ENCODE data around the gene PRKAG3.

The PRKAG3 gene

DNA sequence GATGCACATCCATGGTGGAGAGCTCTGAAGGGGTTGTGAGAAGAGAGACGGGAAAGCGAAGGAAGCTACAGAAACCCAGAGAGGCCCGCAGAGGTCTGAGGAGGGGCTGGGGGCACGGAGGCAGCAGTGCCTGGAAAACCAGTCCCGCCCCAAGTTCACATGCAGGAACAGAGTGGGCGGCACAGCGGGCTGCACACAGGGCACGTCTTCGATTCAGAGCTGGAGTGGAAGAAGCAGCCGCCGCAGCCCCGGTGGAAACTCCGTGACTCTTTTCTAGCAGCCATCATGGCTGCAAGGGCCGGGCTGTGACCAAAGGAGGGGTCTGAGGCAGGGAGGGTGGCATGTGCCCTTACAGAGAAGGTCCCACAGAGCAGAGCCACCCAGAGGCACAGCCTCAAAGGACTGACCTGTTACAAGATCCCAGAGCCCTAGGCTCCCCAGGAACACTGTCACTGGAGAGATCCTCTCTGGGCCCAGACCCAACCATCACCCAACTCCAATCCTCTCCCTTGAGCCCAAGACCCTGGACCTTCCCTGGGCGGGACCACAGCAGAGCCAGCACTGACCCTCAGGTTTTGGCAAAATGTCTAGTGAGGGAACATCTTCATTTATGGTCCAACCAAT, 10.7 kb downstream of the PRKAG3 start:
- Histone ChIP-seq H3K27me3 (ENCODE audit: insufficient read depth, poor library complexity, severe bottlenecking) (no peaks in the 10 kb centered on the region), H3K4me3 (replicated peaks; ENCODE audit: insufficient read depth, low read length) (no peak overlapping the region), H3K27ac (replicated peaks) (no peak overlapping the region)
- no peak for DNase-seq (ENCODE audit: low read depth in 1 of 2, low spot score in 1 of 2)
- TF ChIP-seq GABPA (IDR thresholded peaks at IDR 0.05; ENCODE audit: low read depth) (no peak), SPI1 (IDR thresholded peaks at IDR 0.05; ENCODE audit: borderline replicate concordance, low read depth) (no peak), POLR2AphosphoS5 (IDR thresholded peaks at IDR 0.05; ENCODE audit: low read depth) (no peak)
- TF ChIP-seq, protein P1, sequence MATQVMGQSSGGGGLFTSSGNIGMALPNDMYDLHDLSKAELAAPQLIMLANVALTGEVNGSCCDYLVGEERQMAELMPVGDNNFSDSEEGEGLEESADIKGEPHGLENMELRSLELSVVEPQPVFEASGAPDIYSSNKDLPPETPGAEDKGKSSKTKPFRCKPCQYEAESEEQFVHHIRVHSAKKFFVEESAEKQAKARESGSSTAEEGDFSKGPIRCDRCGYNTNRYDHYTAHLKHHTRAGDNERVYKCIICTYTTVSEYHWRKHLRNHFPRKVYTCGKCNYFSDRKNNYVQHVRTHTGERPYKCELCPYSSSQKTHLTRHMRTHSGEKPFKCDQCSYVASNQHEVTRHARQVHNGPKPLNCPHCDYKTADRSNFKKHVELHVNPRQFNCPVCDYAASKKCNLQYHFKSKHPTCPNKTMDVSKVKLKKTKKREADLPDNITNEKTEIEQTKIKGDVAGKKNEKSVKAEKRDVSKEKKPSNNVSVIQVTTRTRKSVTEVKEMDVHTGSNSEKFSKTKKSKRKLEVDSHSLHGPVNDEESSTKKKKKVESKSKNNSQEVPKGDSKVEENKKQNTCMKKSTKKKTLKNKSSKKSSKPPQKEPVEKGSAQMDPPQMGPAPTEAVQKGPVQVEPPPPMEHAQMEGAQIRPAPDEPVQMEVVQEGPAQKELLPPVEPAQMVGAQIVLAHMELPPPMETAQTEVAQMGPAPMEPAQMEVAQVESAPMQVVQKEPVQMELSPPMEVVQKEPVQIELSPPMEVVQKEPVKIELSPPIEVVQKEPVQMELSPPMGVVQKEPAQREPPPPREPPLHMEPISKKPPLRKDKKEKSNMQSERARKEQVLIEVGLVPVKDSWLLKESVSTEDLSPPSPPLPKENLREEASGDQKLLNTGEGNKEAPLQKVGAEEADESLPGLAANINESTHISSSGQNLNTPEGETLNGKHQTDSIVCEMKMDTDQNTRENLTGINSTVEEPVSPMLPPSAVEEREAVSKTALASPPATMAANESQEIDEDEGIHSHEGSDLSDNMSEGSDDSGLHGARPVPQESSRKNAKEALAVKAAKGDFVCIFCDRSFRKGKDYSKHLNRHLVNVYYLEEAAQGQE (IDR thresholded peaks at IDR 0.05; ENCODE audit: insufficient replicate concordance, low read depth): no peak
- TF ChIP-seq, protein P2, sequence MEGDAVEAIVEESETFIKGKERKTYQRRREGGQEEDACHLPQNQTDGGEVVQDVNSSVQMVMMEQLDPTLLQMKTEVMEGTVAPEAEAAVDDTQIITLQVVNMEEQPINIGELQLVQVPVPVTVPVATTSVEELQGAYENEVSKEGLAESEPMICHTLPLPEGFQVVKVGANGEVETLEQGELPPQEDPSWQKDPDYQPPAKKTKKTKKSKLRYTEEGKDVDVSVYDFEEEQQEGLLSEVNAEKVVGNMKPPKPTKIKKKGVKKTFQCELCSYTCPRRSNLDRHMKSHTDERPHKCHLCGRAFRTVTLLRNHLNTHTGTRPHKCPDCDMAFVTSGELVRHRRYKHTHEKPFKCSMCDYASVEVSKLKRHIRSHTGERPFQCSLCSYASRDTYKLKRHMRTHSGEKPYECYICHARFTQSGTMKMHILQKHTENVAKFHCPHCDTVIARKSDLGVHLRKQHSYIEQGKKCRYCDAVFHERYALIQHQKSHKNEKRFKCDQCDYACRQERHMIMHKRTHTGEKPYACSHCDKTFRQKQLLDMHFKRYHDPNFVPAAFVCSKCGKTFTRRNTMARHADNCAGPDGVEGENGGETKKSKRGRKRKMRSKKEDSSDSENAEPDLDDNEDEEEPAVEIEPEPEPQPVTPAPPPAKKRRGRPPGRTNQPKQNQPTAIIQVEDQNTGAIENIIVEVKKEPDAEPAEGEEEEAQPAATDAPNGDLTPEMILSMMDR (IDR thresholded peaks at IDR 0.05; ENCODE audit: insufficient read depth, low read length): no peak

DNA sequence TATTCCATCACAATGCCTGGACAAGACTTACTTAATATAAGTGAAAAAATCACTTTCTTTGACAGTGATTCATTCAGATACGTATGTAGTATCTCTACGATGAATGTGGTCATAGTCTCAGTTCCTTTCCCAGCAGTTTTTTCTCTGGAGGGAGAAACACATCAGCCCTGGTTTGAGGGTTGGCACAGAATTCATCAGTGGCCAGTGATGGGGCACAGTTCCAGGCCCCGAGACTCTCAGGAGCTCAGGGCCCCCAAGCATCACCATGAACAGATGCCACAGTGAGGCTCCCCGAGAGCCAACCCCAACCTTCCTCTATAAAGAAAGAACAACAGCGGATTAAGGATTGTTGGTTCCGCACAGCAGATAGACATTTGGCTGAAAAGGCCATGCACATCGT, 12.5 kb downstream of the PRKAG3 start:
- TF ChIP-seq, protein P2 (IDR thresholded peaks at IDR 0.05; ENCODE audit: insufficient read depth, low read length): no peak
- TF ChIP-seq POLR2AphosphoS5 (IDR thresholded peaks at IDR 0.05; ENCODE audit: low read depth): no peak
- no peak for TF ChIP-seq SPI1 (IDR thresholded peaks at IDR 0.05; ENCODE audit: borderline replicate concordance, low read depth)
- TF ChIP-seq GABPA (IDR thresholded peaks at IDR 0.05; ENCODE audit: low read depth): no peak
- TF ChIP-seq, protein P1 (IDR thresholded peaks at IDR 0.05; ENCODE audit: insufficient replicate concordance, low read depth): no peak
- Histone ChIP-seq H3K27me3 (ENCODE audit: insufficient read depth, poor library complexity, severe bottlenecking) (no peaks in the 10 kb centered on the region), H3K4me3 (replicated peaks; ENCODE audit: insufficient read depth, low read length) (no peak overlapping the region), H3K27ac (replicated peaks) (no peak overlapping the region)
- DNase-seq (ENCODE audit: low read depth in 1 of 2, low spot score in 1 of 2): no peak

DNA sequence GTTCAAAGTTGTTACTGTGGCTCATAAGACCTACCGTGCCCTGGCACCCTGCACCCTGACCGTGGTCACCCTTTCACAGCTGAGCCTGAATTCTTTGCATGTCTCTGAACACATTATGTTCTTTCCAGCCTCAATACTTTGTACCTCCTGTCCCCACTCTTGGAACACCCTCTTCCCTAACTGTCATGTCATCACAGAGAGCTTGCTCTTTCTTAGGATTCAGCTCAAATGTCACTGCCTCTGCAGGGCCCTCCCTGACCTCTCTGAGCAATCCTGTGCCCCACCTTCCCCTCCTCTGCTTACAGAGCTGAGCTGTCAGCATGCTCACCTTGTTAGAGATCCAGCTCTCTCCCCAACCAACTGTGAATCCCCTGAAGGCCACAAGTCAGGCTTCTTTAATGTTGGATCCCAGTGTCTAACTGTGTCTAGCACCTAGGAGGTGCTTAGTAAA, 15.0 kb downstream of the PRKAG3 start:
- Histone ChIP-seq H3K27me3 (ENCODE audit: insufficient read depth, poor library complexity, severe bottlenecking) (no peaks in the 10 kb centered on the region), H3K4me3 (replicated peaks; ENCODE audit: insufficient read depth, low read length) (no peak overlapping the region), H3K27ac (replicated peaks) (no peak overlapping the region)
- TF ChIP-seq GABPA (IDR thresholded peaks at IDR 0.05; ENCODE audit: low read depth): no peak
- no peak for TF ChIP-seq SPI1 (IDR thresholded peaks at IDR 0.05; ENCODE audit: borderline replicate concordance, low read depth)
- TF ChIP-seq, protein P2 (IDR thresholded peaks at IDR 0.05; ENCODE audit: insufficient read depth, low read length): no peak
- TF ChIP-seq, protein P1 (IDR thresholded peaks at IDR 0.05; ENCODE audit: insufficient replicate concordance, low read depth): no peak
- no peak for TF ChIP-seq POLR2AphosphoS5 (IDR thresholded peaks at IDR 0.05; ENCODE audit: low read depth)
- no peak for DNase-seq (ENCODE audit: low read depth in 1 of 2, low spot score in 1 of 2)
